Hematopoietic multipotent progenitor cell (in vitro differentiated cells): ENCODE data around the gene KCNH3. TPM values are rescaled to one million over a fixed set of nuclear protein-coding genes. Genes with fewer than 3 reads are reported as not detected.
"Not testable (repeated sequence)": the region's sequence is repeated elsewhere in the genome, so short reads cannot be mapped to it uniquely, and the experiment has no call there.

Source experiments
- DNase-seq, 3 donors: peaks; one replicate each; pipeline ENCODE4 v3.0.0-alpha.2; 2011 to 2015; ENCODE audit warnings: low read depth in 2 of 3, low spot score in 2 of 3
- small RNA-seq: library from RNA; depleted of rRNA; stranded (forward); fragments of <200 nt; gene quantifications from one replicate; pipeline ENCODE3, GENCODE V24; 2012
- total RNA-seq: library from RNA; depleted of rRNA; stranded (reverse); fragments of >200 nt; gene quantifications from one replicate; pipeline ENCODE4 v1.2.3, GENCODE V29; 2012

The KCNH3 gene
- total RNA-seq, 1 donor, result 2.2 TPM

GRCh38 chr12:49583366-49584094 lies 44.7 kb downstream of the KCNH3 start:
- DNase-seq, result no peak

GRCh38 chr12:49584591-49584990 lies 45.8 kb downstream of the KCNH3 start:
- DNase-seq, result no peak

GRCh38 chr12:49585477-49586459 lies 46.9 kb downstream of the KCNH3 start:
- DNase-seq, result no peak

DNA sequence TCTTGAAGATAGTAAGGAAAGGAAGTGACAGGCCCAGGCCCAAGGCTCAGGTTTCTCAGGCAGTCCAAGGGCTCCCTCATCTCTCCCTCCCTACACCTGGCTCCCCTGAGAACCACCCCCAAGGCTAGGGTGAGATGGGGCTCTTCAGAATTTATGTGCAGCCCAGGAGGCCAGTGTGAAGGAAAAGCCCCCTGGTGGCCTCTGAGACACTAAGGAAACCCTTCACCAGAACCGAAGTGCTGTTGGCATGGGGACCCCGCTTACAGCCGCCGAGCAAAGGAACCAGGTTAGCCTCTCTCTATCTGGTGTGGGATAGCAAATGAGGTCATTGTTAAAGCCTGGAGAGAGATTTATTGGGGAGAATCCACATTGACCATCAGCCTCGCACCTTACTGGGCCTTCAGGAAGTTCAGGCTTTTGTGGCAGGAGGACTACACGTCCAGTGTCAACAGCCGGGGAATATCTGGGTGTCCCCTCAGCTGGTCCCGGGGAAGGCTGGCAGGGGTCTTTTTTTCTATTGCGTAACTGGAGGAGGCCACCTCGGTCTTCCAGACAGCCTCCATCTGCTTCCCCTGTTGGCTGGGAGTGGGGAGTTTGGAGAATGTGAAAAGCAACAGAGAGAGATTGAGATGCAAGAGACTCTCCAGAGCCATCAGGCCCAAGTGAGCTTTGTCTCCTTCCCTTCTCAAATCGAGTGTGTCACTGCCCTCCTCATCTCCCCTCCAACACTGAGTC lies 48.5 kb downstream of the KCNH3 start:
- DNase-seq, result no peak

DNA sequence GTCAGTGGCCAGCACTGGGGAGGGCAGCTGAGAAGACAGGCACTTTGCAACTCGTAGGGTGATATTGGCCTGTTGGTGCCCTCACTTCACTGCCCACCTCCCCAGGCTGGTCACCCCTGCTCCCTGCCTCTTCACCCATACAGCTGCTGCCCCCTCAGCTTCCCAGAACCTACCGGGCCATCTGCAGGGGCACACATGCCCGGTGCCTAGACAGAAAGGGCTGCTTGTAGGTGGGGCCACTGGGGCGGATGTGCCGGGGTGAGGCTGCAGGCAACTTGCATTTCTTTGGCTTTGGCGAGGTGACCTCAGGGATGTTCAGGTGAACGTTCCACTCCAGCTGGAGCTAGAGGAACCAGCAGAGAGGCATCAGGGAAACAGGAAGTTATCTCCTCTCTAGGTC lies 49.5 kb downstream of the KCNH3 start:
- DNase-seq, result no peak

DNA sequence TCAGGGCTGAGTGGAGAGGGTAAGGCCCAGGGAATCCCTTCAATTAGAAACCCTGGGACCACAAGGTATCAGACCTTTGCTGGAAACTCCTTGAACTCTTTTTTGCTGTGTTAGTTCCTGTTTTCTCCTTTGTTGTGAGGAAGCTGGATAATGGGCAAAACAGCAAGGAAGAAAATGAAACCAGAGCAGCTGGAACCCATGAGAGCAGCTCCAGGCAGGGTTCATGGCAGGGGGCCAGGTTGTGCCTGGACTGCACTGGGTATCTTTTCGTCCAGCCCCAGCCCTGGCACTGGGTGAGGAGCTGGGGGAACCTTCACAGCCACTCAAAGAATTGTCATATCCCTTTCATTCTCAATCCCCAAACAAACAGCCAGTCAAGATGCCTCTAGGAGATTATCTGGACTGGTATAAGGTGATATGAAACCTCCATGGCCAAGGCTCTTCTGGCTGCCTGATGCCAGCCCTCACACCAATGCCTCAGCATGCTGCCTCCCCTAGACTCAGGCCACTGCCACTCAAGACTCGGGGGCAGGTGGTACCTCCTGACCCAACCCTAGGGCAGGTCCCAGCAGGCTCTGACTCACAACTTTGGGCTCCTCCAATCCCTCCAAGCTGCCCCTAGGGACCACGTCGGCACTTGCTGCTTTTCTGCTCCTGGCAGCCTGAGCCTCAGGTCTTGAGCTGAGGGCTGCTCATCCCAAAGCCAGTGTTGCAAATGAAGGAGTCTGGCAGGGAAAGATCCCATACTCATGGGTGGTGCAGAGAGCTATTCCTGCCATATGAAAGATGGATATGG lies 50.1 kb downstream of the KCNH3 start:
- no peak for DNase-seq

- DNase-seq, result no peak
Measured at GRCh38 chr12:49598527-49598926, 59.7 kb downstream of the KCNH3 start.

DNA sequence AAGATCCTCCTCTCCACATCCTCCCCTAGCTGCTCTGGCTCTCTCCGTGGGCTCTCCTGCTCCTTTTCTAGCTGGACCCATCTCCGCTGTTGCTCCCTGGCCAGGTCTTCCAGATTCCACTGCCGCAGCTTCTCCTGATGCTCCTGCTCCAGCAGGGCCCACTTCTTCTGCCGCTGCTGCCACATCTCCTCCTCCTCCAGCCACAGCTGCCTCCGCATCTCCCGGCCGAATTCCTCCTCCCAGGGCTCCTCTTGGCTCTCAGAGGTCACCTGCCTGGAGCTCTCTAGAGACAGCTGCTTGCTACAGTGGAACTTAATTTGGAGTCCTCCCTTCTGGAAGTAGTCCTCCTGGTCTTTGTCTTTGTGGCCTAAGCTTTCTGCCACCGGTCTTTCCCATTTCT lies 61.1 kb downstream of the KCNH3 start:
- no peak for DNase-seq

GRCh38 chr12:49603721-49604120 lies 64.9 kb downstream of the KCNH3 start:
- no peak for DNase-seq

DNA sequence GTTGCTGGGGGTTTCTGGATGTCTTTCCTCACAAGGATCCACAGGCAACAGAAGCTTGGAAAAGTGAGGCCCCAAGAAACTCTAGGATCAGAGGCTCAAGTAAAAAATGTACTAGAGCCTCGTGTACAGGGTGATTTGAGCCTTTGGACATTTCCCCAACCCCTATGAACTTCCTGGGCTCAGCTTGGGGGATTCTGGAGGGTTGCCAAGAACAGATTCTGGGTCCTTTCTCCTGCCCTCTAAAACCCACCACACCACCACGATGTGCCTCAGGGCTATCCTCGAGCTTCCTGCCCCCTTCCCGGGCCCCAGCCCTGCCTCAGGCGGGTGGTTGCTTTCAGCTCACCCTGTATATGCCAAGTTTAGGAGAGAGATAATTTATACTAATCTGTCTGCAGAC lies 66.0 kb downstream of the KCNH3 start:
- no peak for DNase-seq

DNA sequence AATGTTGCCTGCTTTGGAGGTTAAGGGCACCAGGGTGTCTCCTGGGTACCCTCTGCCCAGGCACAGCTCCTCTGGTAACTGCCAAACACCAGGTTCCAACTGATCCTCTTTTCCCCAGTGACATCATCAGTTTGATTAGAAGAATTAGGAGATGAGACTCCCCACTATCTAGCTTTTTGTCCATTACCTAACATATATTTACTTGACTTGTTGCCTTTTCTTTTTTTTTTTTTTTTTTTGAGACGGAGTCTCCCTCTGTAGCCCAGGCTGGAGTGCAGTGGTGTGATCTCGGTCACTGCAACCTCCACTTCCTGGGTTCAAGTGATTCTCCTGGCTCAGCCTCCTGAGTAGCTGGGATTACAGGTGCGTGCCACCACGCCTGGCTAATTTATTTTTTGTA lies 66.7 kb downstream of the KCNH3 start, which contains the start of gene FAM186B:
TSS of gene FAM186B (minus strand) at position 101 of the 400 bp plus-strand sequence. CDS start 162 bp downstream, outside the sequence.
- DNase-seq, result not testable (repeated sequence)

Small RNA genes within 50 kb of the gene (small RNA-seq; reads per million reads assigned to genes)
- gene POLR2KP1, result not detected
- gene RNU6-834P, result not detected

Other genes with a start within 250 kb of the KCNH3 start
- under 0.01 TPM for gene PRPH, start 243.9 kb upstream of the KCNH3 start, total RNA-seq
- 2.2 TPM for gene TROAP, start 215.8 kb upstream of the KCNH3 start, total RNA-seq
- under 0.01 TPM for gene C1QL4, start 201.8 kb upstream of the KCNH3 start, total RNA-seq
- not detected for gene DNAJC22, start 192.1 kb upstream of the KCNH3 start, total RNA-seq
- gene SPATS2, start 171.6 kb upstream of the KCNH3 start, total RNA-seq, result 11.0 TPM
- gene MCRS1, start 29.1 kb downstream of the KCNH3 start, total RNA-seq, result 79.2 TPM
- gene FAM186B, start 66.6 kb downstream of the KCNH3 start, total RNA-seq, result 0.27 TPM
- 5.4 TPM for gene PRPF40B, start 84.5 kb downstream of the KCNH3 start, total RNA-seq
- gene FMNL3, start 168.4 kb downstream of the KCNH3 start, total RNA-seq, result 22.4 TPM
- 230 TPM for gene TMBIM6, start 202.5 kb downstream of the KCNH3 start, total RNA-seq